ENCODE measurements around the gene SUPT6H. TPM values are rescaled to one million over a fixed set of nuclear protein-coding genes. Genes with fewer than 3 reads are reported as not detected.

The SUPT6H gene
- total and polyA plus RNA-seq, 2 of the 4 experiments (the other 2 are of a cell fraction): 41.4 to 44.8 TPM

DNA sequence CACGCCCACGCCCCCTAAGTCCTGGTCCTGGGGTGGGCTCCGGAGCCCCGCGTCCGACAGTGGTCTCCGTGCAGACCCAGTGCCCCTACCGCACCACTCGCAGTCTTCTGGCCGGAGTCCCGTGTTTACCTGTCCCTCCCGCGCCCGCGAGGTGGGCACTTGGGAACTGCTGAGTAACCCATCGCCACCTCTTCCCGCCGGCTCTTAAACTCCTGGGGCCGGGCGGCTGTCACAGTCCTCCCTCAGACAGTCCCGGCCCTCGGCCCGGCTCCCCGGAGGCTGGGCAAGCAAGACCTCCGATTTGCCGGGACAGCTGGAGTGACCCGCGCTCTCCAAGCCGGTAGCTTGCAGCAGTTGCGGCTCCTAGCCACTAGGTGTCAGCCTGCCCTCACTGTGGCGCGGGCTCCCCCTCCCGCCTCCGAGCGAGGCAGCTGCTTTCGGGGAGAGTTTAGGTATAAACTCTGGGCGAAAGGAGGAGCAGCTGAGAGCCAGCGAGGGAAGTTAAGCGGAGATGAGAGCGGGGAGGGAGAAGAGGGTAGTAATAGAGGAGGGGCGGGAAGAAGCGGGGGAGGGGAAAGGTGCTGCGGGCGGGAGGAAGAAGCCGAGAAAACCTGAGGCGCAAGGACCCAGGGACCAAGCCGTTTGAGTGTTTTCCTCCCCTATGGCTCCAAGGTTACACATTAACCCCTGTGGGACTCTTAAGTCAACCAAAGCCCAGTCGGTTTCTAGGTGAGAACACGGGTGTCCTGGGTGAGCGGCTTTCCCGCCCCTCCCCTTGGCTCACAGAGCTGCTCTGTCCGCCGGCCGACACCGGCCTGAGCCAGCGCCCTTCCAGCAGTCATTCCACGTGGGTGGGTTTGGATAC lies 64.9 kb downstream of the SUPT6H start (continued):
- TF ChIP-seq MXI1 (IDR thresholded peaks at IDR 0.05; ENCODE audit: borderline replicate concordance, low read depth, low read length): peak; percentile 72; the same call in 1 of the 2 replicates
- TF ChIP-seq POLR2A (IDR thresholded peaks at IDR 0.05; ENCODE audit: low read depth, low read length): peak; percentile 62
- TF ChIP-seq CHD1 (IDR thresholded peaks at IDR 0.05; ENCODE audit: low read depth, low read length): peak; percentile 85
- peak; percentile 39 for TF ChIP-seq RCOR1 (IDR thresholded peaks at IDR 0.05; ENCODE audit: insufficient replicate concordance, low read length)

Measured in IMR-90 (cell line).